ENCODE measurements around the gene ENDOV.

The ENDOV gene

GRCh38 chr17:80431246-80432195, 16.6 kb downstream of the ENDOV start:
- DNase-seq (ENCODE audit: low read depth), result no peak

GRCh38 chr17:80432350-80432955, 17.5 kb downstream of the ENDOV start:
- DNase-seq (ENCODE audit: low read depth), result no peak

- no peak for DNase-seq (ENCODE audit: low read depth)
Measured at GRCh38 chr17:80432961-80433550, 18.1 kb downstream of the ENDOV start.

GRCh38 chr17:80433916-80434666, 19.1 kb downstream of the ENDOV start:
- DNase-seq (ENCODE audit: low read depth), result no peak

- DNase-seq (ENCODE audit: low read depth), result no peak
Measured at GRCh38 chr17:80437532-80437931, 22.6 kb downstream of the ENDOV start.

- DNase-seq (ENCODE audit: low read depth), result no peak
Measured at GRCh38 chr17:80438806-80439205, 23.8 kb downstream of the ENDOV start.

GRCh38 chr17:80439499-80439898, 24.5 kb downstream of the ENDOV start:
- DNase-seq (ENCODE audit: low read depth), result no peak

- no peak for DNase-seq (ENCODE audit: low read depth)
Measured at GRCh38 chr17:80441133-80441578, 26.2 kb downstream of the ENDOV start.

- no peak for DNase-seq (ENCODE audit: low read depth)
Measured at GRCh38 chr17:80441598-80442322, 26.8 kb downstream of the ENDOV start.

GRCh38 chr17:80442323-80442659, 27.3 kb downstream of the ENDOV start:
- no peak for DNase-seq (ENCODE audit: low read depth)

- DNase-seq (ENCODE audit: low read depth), result no peak
Measured at GRCh38 chr17:80442764-80443163, 27.8 kb downstream of the ENDOV start.

GRCh38 chr17:80443498-80443897, 28.5 kb downstream of the ENDOV start:
- no peak for DNase-seq (ENCODE audit: low read depth)

- DNase-seq (ENCODE audit: low read depth), result no peak
Measured at GRCh38 chr17:80443916-80444643, 29.1 kb downstream of the ENDOV start.

- no peak for DNase-seq (ENCODE audit: low read depth)
Measured at GRCh38 chr17:80444644-80444979, 29.6 kb downstream of the ENDOV start.

- DNase-seq (ENCODE audit: low read depth), result no peak
Measured at GRCh38 chr17:80445007-80445725, 30.2 kb downstream of the ENDOV start.

- no peak for DNase-seq (ENCODE audit: low read depth)
Measured at GRCh38 chr17:80445726-80446110, 30.8 kb downstream of the ENDOV start.

- DNase-seq (ENCODE audit: low read depth), result no peak
Measured at GRCh38 chr17:80446645-80447405, 31.9 kb downstream of the ENDOV start.

GRCh38 chr17:80447790-80448189, 32.8 kb downstream of the ENDOV start:
- no peak for DNase-seq (ENCODE audit: low read depth)

- DNase-seq (ENCODE audit: low read depth), result no peak
Measured at GRCh38 chr17:80449194-80449929, 34.4 kb downstream of the ENDOV start.

Measured in stimulated activated CD4-positive, alpha-beta T cell treated with anti-CD3 and anti-CD28 coated beads, Interleukin-2, amount 100 ng/mL, for 4 hours (primary cell).